Mesenchymal stem cell (in vitro differentiated cells and primary cell): ENCODE data around the gene IL15.

Source experiments
- DNase-seq: peaks from one replicate; pipeline ENCODE4 v3.0.0-alpha.2; 2013
- H2AFZ ChIP-seq: one replicate; pipeline ENCODE4 v1.6.1; 2013; ENCODE audit warnings: low read depth, mild to moderate bottlenecking, control low read depth, inconsistent platforms, low read length, moderate library complexity
- H2AK5ac ChIP-seq: 2 replicates; pipeline ENCODE4 v1.6.1; 2013; ENCODE audit warnings: low read length, moderate library complexity, mild to moderate bottlenecking, inconsistent platforms; ENCODE audit not compliant: severe bottlenecking
- H2BK120ac ChIP-seq: one replicate; pipeline ENCODE4 v1.6.1; 2013; ENCODE audit warnings: low read depth, mild to moderate bottlenecking, inconsistent platforms, low read length, moderate library complexity
- H2BK12ac ChIP-seq, 2 experiments: one replicate each; pipeline ENCODE4 v1.6.1; 2013; ENCODE audit warnings: inconsistent platforms in 2 of 2, low read length in 2 of 2, mild to moderate bottlenecking in 2 of 2, moderate library complexity in 2 of 2, control low read depth in 1 of 2
- H2BK15ac ChIP-seq: one replicate; pipeline ENCODE4 v1.6.1; 2013; ENCODE audit warnings: mild to moderate bottlenecking, low read depth, inconsistent platforms; ENCODE audit not compliant: poor library complexity, severe bottlenecking
- H2BK5ac ChIP-seq: 2 replicates; pipeline ENCODE4 v1.6.1; 2013; ENCODE audit warnings: low read depth, mild to moderate bottlenecking, low read length, control low read depth, inconsistent platforms; ENCODE audit not compliant: poor library complexity, severe bottlenecking
- H3K14ac ChIP-seq, 2 experiments: one replicate each; pipeline ENCODE4 v1.6.1; 2013; ENCODE audit warnings: inconsistent platforms in 2 of 2, low read length in 2 of 2, control low read depth in 1 of 2, mild to moderate bottlenecking in 1 of 2, moderate library complexity in 1 of 2
- H3K18ac ChIP-seq, 2 experiments: one replicate each; pipeline ENCODE4 v1.6.1; 2013; ENCODE audit warnings: inconsistent platforms in 2 of 2, low read length in 2 of 2, control low read depth in 1 of 2, low read depth in 1 of 2, mild to moderate bottlenecking in 1 of 2
- H3K23ac ChIP-seq, 2 experiments: one replicate each; pipeline ENCODE4 v1.6.1; 2013; ENCODE audit warnings: inconsistent platforms in 2 of 2, low read length in 2 of 2, mild to moderate bottlenecking in 2 of 2, moderate library complexity in 2 of 2, control low read depth in 1 of 2
- H3K27ac ChIP-seq: 2 replicates; pipeline ENCODE4 v1.5.1; 2013; ENCODE audit warnings: mild to moderate bottlenecking, moderate library complexity, low read length, control low read depth, inconsistent platforms; ENCODE audit not compliant: poor library complexity, severe bottlenecking
- H3K27me3 ChIP-seq, 2 experiments: 2 replicates each; pipeline versions ENCODE4 v1.6.1 to v1.7.0; 2013; ENCODE audit warnings: low read length in 2 of 2, mild to moderate bottlenecking in 2 of 2, moderate library complexity in 2 of 2, control low read depth in 1 of 2, inconsistent platforms in 1 of 2; ENCODE audit not compliant: control insufficient read depth in 1 of 2, insufficient read depth in 1 of 2
- H3K36me3 ChIP-seq, 2 experiments: 2 replicates each; pipeline versions ENCODE4 v1.6.1 to v1.7.0; 2013; ENCODE audit warnings: low read length in 2 of 2, control low read depth in 1 of 2, inconsistent platforms in 1 of 2, low read depth in 1 of 2, mild to moderate bottlenecking in 1 of 2; ENCODE audit not compliant: insufficient read depth in 2 of 2, control insufficient read depth in 1 of 2
- H3K4ac ChIP-seq, 2 experiments: one replicate each; pipeline ENCODE4 v1.6.1; 2013; ENCODE audit warnings: inconsistent platforms in 2 of 2, low read length in 2 of 2, mild to moderate bottlenecking in 2 of 2, moderate library complexity in 2 of 2, control low read depth in 1 of 2, low read depth in 1 of 2
- H3K4me1 ChIP-seq: 2 replicates; pipeline ENCODE4 v1.6.1; 2013; ENCODE audit warnings: low read depth, low read length, control low read depth; ENCODE audit not compliant: control insufficient read depth, insufficient read depth
- H3K4me2 ChIP-seq: 2 replicates; pipeline ENCODE4 v1.6.1; 2013; ENCODE audit warnings: low read length, mild to moderate bottlenecking, inconsistent platforms; ENCODE audit not compliant: poor library complexity, severe bottlenecking
- H3K4me3 ChIP-seq, 2 experiments: 2 replicates each; pipeline versions ENCODE4 v1.5.1 to v1.7.0; 2013; ENCODE audit warnings: low read length in 2 of 2, mild to moderate bottlenecking in 2 of 2, control low read depth in 1 of 2, low read depth in 1 of 2; ENCODE audit not compliant: insufficient read depth in 1 of 2
- H3K79me1 ChIP-seq: replicated peaks from 2 replicates; pipeline ENCODE4 v1.6.1; 2013; ENCODE audit warnings: mild to moderate bottlenecking, control low read depth, low read length, inconsistent platforms; ENCODE audit not compliant: poor library complexity, severe bottlenecking
- H3K9ac ChIP-seq: 2 replicates; pipeline ENCODE4 v1.7.0; 2013; ENCODE audit warnings: mild to moderate bottlenecking, low read length, moderate library complexity
- H3K9me3 ChIP-seq: 2 replicates; pipeline ENCODE4 v1.7.0; 2013; ENCODE audit warnings: mild to moderate bottlenecking, low read length; ENCODE audit not compliant: control insufficient read depth
- H4K8ac ChIP-seq: one replicate; pipeline ENCODE4 v1.6.1; 2013; ENCODE audit warnings: inconsistent platforms, mild to moderate bottlenecking, low read length, moderate library complexity
- H4K91ac ChIP-seq: one replicate; pipeline ENCODE4 v1.6.1; 2013; ENCODE audit warnings: mild to moderate bottlenecking, low read length, inconsistent platforms
- WGBS: methylation state at CpG from one replicate; pipeline ENCODE4 v1.1.7; 2013; ENCODE audit warnings: mixed read lengths; 5-methylcytosine and 5-hydroxymethylcytosine counted together

Gene IL15

DNA sequence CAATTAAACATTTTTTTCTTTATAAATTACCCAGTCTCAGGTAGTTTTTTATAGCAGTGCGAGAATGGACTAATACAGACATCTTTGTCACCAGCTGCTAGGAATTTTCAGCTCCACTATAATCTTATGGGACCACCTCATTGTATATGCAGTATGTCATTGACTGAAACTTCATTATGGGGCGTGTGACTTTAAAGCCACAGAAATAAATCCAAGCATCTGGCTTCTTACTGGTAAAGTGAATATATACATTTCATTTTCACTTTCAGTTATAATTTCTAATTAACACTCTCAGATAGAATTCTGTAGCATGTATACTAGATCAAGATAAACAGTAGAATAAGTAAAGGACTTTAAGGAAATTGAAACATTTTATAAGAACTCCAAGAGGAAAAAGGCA, 21.9 kb downstream of the IL15 start:
- Histone ChIP-seq H3K4me1 (peaks cover 2% of the 10 kb centered on the region), H3K18ac (no peak overlapping the region), H3K36me3 (peaks cover 0 to 3% of the 10 kb centered on the region in 2 experiments), H2AFZ (no peak overlapping the region), H2BK120ac (no peak overlapping the region), H3K4ac (no peak overlapping the region), H3K27me3 (no peaks in the 10 kb centered on the region), H3K79me1 (peaks cover 14% of the 10 kb centered on the region), H3K9me3 (no peaks in the 10 kb centered on the region), H4K8ac (no peak overlapping the region), H3K27ac (no peak overlapping the region), H3K4me2 (no peak overlapping the region), H2AK5ac (no peak overlapping the region), H2BK5ac (no peak overlapping the region), H3K9ac (no peak overlapping the region), H3K4me3 (no peak overlapping the region), H3K23ac (no peak overlapping the region), H2BK15ac (no peak overlapping the region), H4K91ac (no peak overlapping the region), H2BK12ac (no peak overlapping the region), H3K14ac (no peak overlapping the region)
- 100% methylated on average over 1 of the region's 2 CpGs for WGBS
- no peak for DNase-seq

DNA sequence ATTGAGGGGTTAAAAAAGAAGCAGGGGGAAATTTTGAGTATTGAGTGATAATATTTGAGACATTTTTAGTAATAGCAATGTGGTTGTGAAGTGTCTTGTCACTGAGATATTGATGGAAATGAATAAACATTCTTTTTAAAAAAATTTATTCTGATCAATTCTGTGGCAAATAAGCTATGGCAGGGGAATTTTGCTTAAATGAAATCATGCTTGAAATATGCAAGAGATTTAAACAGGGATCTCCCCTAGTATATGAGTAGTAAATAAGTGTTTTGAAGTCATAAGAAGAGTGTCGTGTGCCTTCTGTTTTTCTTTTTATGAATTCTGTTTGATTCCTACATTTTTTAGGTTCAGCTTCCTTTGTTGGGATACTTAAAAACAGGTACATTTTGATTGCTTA, 23.2 kb downstream of the IL15 start:
- Histone ChIP-seq H3K23ac (no peak overlapping the region), H3K4me2 (no peak overlapping the region), H3K18ac (no peak overlapping the region), H2BK5ac (no peak overlapping the region), H3K4ac (no peak overlapping the region), H2BK15ac (no peak overlapping the region), H2BK12ac (no peak overlapping the region), H3K14ac (no peak overlapping the region), H3K36me3 (peaks cover 0 to 3% of the 10 kb centered on the region in 2 experiments), H3K4me3 (no peak overlapping the region), H3K27ac (no peak overlapping the region), H2AK5ac (no peak overlapping the region), H2AFZ (no peak overlapping the region), H3K4me1 (no peaks in the 10 kb centered on the region), H3K9me3 (no peaks in the 10 kb centered on the region), H3K27me3 (no peaks in the 10 kb centered on the region), H4K8ac (no peak overlapping the region), H3K9ac (no peak overlapping the region), H4K91ac (no peak overlapping the region), H3K79me1 (peaks cover 18% of the 10 kb centered on the region), H2BK120ac (no peak overlapping the region)
- 82% methylated on average over 1 of the region's 1 CpG for WGBS
- no peak for DNase-seq

GRCh38 chr4:141660880-141661279, 24.5 kb downstream of the IL15 start:
- no peak overlapping the region for H3K4me2 ChIP-seq
- H3K14ac ChIP-seq: no peak overlapping the region
- H3K4me3 ChIP-seq: no peak overlapping the region
- no peak overlapping the region for H3K18ac ChIP-seq
- no peak overlapping the region for H4K91ac ChIP-seq
- no peak overlapping the region for H2BK12ac ChIP-seq
- no peak overlapping the region for H2BK5ac ChIP-seq
- no peak overlapping the region for H3K4ac ChIP-seq
- no peaks in the 10 kb centered on the region for H3K27me3 ChIP-seq
- H3K9me3 ChIP-seq: no peaks in the 10 kb centered on the region
- DNase-seq: no peak
- H3K9ac ChIP-seq: no peak overlapping the region
- WGBS: 91% methylated on average over 1 of the region's 1 CpG
- H2AFZ ChIP-seq: no peak overlapping the region
- H3K4me1 ChIP-seq: no peaks in the 10 kb centered on the region
- H3K79me1 ChIP-seq: peaks cover 16% of the 10 kb centered on the region
- no peak overlapping the region for H2BK15ac ChIP-seq
- H2AK5ac ChIP-seq: no peak overlapping the region
- no peak overlapping the region for H3K27ac ChIP-seq
- H2BK120ac ChIP-seq: no peak overlapping the region
- H3K36me3 ChIP-seq: peaks cover 0 to 3% of the 10 kb centered on the region in 2 experiments
- H3K23ac ChIP-seq: no peak overlapping the region
- no peak overlapping the region for H4K8ac ChIP-seq

DNA sequence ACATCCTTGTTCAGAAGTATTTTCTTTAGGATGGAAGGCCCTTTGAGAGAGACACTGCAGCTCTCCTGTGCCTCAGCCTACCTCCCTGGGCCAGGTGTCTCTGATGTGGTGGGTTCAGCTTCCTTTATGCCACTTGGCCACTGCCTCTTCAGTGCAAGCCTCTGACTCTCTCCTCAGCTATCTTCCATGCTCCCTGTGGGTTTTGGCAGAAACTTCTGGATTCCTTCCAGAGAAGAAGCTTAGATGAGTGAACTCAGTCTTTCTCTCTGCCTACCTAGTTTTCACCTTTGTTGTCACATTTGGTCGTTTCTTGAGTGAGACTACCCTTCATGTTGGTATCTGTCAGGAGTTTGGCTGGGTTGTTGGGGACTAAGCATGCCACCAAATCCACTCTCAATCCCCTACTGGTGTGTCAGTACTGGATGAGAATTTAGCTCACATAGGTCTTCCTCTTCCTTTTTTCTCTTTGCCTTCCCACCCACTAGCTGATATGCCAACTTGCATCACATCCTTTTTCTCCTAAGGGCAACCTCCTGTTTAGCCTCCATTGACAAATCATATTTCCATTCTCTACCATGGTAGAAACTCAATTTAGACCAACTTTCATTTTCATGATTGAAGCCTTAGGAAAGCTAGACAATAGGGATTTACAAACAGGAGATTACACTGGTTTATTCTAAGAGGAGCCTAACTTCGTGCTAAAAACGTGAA, 32.0 kb downstream of the IL15 start:
- Histone ChIP-seq H3K9ac (no peak overlapping the region), H4K91ac (no peak overlapping the region), H3K4me1 (peaks cover 1% of the 10 kb centered on the region), H2BK12ac (no peak overlapping the region), H3K9me3 (no peaks in the 10 kb centered on the region), H2BK15ac (no peak overlapping the region), H3K4me3 (no peak overlapping the region), H3K23ac (no peak overlapping the region), H3K36me3 (peaks cover 0 to 3% of the 10 kb centered on the region in 2 experiments), H3K27me3 (no peaks in the 10 kb centered on the region), H2BK5ac (no peak overlapping the region), H2AK5ac (no peak overlapping the region), H4K8ac (no peak overlapping the region), H3K4ac (no peak overlapping the region), H2BK120ac (no peak overlapping the region), H3K4me2 (no peak overlapping the region), H3K14ac (no peak overlapping the region), H3K79me1 (peaks cover 22% of the 10 kb centered on the region), H3K27ac (no peak overlapping the region), H3K18ac (no peak overlapping the region), H2AFZ (no peak overlapping the region)
- no peak for DNase-seq
- 91% methylated on average over 3 of the region's 3 CpGs for WGBS
